Measurements from ENCODE around the gene OR4D1.

DNA sequence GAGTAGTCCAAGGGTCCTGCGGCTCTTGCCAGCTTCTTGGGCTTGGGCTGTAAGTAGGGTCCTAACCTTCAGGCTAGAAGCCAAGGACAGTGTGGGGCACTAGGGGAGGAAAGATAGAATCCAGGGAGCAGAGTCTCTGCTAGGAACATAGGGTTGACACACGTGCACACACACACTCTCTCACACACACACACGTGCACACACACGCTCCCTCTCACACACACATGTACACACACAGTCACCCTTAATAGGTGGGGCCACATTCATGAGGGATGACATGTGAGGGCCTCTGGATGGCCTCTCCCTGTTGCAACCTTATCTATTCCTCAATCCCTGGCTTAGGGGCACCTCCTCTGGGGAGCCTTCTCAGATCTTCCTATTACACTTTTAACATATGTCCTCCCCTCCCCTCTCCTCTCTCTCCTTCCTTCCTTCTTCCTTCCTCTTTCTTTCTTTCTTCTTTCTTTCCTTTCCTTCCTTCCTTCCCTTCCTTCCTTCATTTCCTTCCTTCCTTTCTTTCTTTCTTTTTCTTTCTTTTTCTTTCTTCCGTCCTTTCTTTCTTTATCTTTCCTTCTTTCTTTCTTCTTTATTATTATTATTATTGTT, 47.4 kb downstream of the OR4D1 start:
- TF ChIP-seq, protein P1, sequence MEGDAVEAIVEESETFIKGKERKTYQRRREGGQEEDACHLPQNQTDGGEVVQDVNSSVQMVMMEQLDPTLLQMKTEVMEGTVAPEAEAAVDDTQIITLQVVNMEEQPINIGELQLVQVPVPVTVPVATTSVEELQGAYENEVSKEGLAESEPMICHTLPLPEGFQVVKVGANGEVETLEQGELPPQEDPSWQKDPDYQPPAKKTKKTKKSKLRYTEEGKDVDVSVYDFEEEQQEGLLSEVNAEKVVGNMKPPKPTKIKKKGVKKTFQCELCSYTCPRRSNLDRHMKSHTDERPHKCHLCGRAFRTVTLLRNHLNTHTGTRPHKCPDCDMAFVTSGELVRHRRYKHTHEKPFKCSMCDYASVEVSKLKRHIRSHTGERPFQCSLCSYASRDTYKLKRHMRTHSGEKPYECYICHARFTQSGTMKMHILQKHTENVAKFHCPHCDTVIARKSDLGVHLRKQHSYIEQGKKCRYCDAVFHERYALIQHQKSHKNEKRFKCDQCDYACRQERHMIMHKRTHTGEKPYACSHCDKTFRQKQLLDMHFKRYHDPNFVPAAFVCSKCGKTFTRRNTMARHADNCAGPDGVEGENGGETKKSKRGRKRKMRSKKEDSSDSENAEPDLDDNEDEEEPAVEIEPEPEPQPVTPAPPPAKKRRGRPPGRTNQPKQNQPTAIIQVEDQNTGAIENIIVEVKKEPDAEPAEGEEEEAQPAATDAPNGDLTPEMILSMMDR (IDR thresholded peaks at IDR 0.05), result no peak
- no peak for TF ChIP-seq POLR2A (IDR thresholded peaks at IDR 0.05)
